K562 (cell line): ENCODE results near the gene BPNT1. TPM values are rescaled to one million over a fixed set of nuclear protein-coding genes. Genes with fewer than 3 reads are reported as not detected.

Experiments
- CBX1 ChIP-seq: sonication (generic); IDR thresholded peaks from 2 replicates; pipeline ENCODE4 v1.6.1; 2016; ENCODE audit warnings: antibody characterized with exemption, low read depth, mild to moderate bottlenecking
- DMBX1 ChIP-seq: fragments of 250-450 bp; sonication (Bioruptor Pico); IDR thresholded peaks from 2 replicates; pipeline ENCODE4 v1.8.0; 2022; ENCODE audit warnings: inconsistent platforms, mild to moderate bottlenecking, moderate library complexity, borderline replicate concordance
- E2F3 ChIP-seq: fragments of 250-450 bp; sonication (Bioruptor Pico); IDR thresholded peaks from 2 replicates; pipeline ENCODE4 v1.4.0; 2020; ENCODE audit warnings: mild to moderate bottlenecking
- GABPB1 ChIP-seq: sonication (generic); formaldehyde crosslinking; IDR thresholded peaks from 2 replicates; pipeline ENCODE4 v1.8.0; 2022; ENCODE audit warnings: mild to moderate bottlenecking, missing genetic modification reagents
- MTA2 ChIP-seq: fragments of 450-650 bp; IDR thresholded peaks from 2 replicates; pipeline ENCODE4 v1.6.1; 2016; ENCODE audit warnings: low read depth
- PHB ChIP-seq: fragments of 250-450 bp; sonication (Bioruptor Pico); IDR thresholded peaks from 2 replicates; pipeline ENCODE4 v1.5.0; 2021
- SP1 ChIP-seq: sonication (generic); formaldehyde crosslinking; IDR thresholded peaks from 2 replicates; pipeline ENCODE4 v1.8.1; 2022; ENCODE audit warnings: mild to moderate bottlenecking, missing genetic modification reagents
- TRIM24 ChIP-seq, 2 experiments: fragments of 450-650 bp; IDR thresholded peaks; 2 replicates each; pipeline ENCODE4 v1.6.1; 2016
- ZNF134 ChIP-seq: fragments of 250-450 bp; sonication (Bioruptor Pico); conservative IDR thresholded peaks from 2 replicates; pipeline ENCODE4 v1.4.0; 2020
- ZNF197 ChIP-seq: fragments of 200-800 bp; sonication (Bioruptor generic); IDR thresholded peaks from 2 replicates; pipeline ENCODE4 v1.6.1; 2016; ENCODE audit warnings: low read depth, missing genetic modification characterization, missing compliant biosample characterization
- ZNF668 ChIP-seq: fragments of 250-450 bp; sonication (Bioruptor Pico); IDR thresholded peaks from 2 replicates; pipeline ENCODE4 v1.8.0; 2022; ENCODE audit warnings: mild to moderate bottlenecking, inconsistent platforms
- polyA plus RNA-seq, 8 experiments: library from polyadenylated mRNA; depleted of rRNA in 4 of 8; stranded (reverse) in 5 of 8; unstranded in 3 of 8; fragments of >200 nt; fragmentation: Nextera tagmentation in 2 of 8; fragmentation: Illumina TruSeq in 1 of 8; extraction: Ambion mirVana in 2 of 8; extraction: Trizol in 1 of 8; gene quantifications; 2 replicates each; pipeline versions ENCODE4 v1.2.1 to v1.2.3, GENCODE V29; 2011 to 2014; ENCODE audit warnings: inconsistent platforms in 1 of 8, missing spikeins in 1 of 8
- total RNA-seq, 7 experiments: library from RNA; depleted of rRNA in 6 of 7; stranded (reverse); fragments of >200 nt in 6 of 7; fragmentation: Illumina TruSeq in 2 of 7; extraction: Trizol in 2 of 7; gene quantifications; 2 replicates each; pipeline versions ENCODE4 v1.2.1 to v1.2.3, GENCODE V29; 2011 to 2021; ENCODE audit warnings: low replicate concordance in 1 of 7
- TF ChIP-seq, protein P1 (sequence below), 2 experiments: fragments of 450-650 bp in 1 of 2; sonication (generic) in 1 of 2; formaldehyde crosslinking in 1 of 2; IDR thresholded peaks in 1 of 2; conservative IDR thresholded peaks in 1 of 2; 2 replicates each; pipeline versions ENCODE4 v1.6.1 to v1.8.1; 2016 to 2023; ENCODE audit warnings: mild to moderate bottlenecking in 2 of 2, moderate library complexity in 2 of 2, inconsistent platforms in 1 of 2, missing genetic modification reagents in 1 of 2
- TF ChIP-seq, protein P2 (sequence below), 2 experiments: fragments of 450-650 bp; formaldehyde crosslinking in 1 of 2; IDR thresholded peaks; 2 replicates each; pipeline versions ENCODE4 v1.4.0 to v1.6.1; 2014 to 2020; ENCODE audit warnings: mild to moderate bottlenecking in 2 of 2, borderline replicate concordance in 1 of 2, low read depth in 1 of 2
- TF ChIP-seq, protein P3 (sequence below): fragments of 250-450 bp; sonication (Bioruptor Pico); IDR thresholded peaks from 2 replicates; pipeline ENCODE4 v1.8.0; 2022; ENCODE audit warnings: inconsistent platforms

BPNT1 gene
- total and polyA plus RNA-seq, 9 of the 15 experiments (the other 6 are each of a cell fraction or from before 2014, with no cell fraction given), result 30.2 to 73.8 (median 40.5) TPM

GRCh38 chr1:220046052-220046930 is 43.3 kb downstream of the BPNT1 start, which contains the start of gene EPRS1 (continued):
- TF ChIP-seq, protein P1, sequence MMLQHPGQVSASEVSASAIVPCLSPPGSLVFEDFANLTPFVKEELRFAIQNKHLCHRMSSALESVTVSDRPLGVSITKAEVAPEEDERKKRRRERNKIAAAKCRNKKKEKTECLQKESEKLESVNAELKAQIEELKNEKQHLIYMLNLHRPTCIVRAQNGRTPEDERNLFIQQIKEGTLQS (IDR thresholded peaks at IDR 0.05), result peak; percentile 94
- TF ChIP-seq, protein P1 (CRISPR knock-in tag; conservative IDR thresholded peaks at IDR 0.05), result no peak
- TF ChIP-seq GABPB1, result peak; percentile 88
- no peak for TF ChIP-seq PHB (CRISPR knock-in tag)
- no peak; the same call in 1 of the 2 replicates for TF ChIP-seq ZNF197
- TF ChIP-seq, protein P2, sequence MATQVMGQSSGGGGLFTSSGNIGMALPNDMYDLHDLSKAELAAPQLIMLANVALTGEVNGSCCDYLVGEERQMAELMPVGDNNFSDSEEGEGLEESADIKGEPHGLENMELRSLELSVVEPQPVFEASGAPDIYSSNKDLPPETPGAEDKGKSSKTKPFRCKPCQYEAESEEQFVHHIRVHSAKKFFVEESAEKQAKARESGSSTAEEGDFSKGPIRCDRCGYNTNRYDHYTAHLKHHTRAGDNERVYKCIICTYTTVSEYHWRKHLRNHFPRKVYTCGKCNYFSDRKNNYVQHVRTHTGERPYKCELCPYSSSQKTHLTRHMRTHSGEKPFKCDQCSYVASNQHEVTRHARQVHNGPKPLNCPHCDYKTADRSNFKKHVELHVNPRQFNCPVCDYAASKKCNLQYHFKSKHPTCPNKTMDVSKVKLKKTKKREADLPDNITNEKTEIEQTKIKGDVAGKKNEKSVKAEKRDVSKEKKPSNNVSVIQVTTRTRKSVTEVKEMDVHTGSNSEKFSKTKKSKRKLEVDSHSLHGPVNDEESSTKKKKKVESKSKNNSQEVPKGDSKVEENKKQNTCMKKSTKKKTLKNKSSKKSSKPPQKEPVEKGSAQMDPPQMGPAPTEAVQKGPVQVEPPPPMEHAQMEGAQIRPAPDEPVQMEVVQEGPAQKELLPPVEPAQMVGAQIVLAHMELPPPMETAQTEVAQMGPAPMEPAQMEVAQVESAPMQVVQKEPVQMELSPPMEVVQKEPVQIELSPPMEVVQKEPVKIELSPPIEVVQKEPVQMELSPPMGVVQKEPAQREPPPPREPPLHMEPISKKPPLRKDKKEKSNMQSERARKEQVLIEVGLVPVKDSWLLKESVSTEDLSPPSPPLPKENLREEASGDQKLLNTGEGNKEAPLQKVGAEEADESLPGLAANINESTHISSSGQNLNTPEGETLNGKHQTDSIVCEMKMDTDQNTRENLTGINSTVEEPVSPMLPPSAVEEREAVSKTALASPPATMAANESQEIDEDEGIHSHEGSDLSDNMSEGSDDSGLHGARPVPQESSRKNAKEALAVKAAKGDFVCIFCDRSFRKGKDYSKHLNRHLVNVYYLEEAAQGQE (IDR thresholded peaks at IDR 0.05; ENCODE audit: borderline replicate concordance), result no peak
- TF ChIP-seq, protein P2 (CRISPR knock-in tag; IDR thresholded peaks at IDR 0.05; ENCODE audit: low read depth), result no peak; the same call in 1 of the 2 replicates
- TF ChIP-seq ZNF668 (CRISPR knock-in tag), result no peak
- peak; percentile 97 for TF ChIP-seq SP1 (CRISPR knock-in tag)
- TF ChIP-seq ZNF134 (CRISPR knock-in tag), result no peak
- TF ChIP-seq CBX1, result no peak
- TF ChIP-seq E2F3 (CRISPR knock-in tag), result 0 out of 2 replicates have a peak, but pooled peaks have one; percentile 66
- TF ChIP-seq TRIM24 (IDR thresholded peaks at IDR 0.05), result peak in 1 of 2 experiments; percentile 44; a peak in 1 of 4 replicates
- TF ChIP-seq, protein P3, sequence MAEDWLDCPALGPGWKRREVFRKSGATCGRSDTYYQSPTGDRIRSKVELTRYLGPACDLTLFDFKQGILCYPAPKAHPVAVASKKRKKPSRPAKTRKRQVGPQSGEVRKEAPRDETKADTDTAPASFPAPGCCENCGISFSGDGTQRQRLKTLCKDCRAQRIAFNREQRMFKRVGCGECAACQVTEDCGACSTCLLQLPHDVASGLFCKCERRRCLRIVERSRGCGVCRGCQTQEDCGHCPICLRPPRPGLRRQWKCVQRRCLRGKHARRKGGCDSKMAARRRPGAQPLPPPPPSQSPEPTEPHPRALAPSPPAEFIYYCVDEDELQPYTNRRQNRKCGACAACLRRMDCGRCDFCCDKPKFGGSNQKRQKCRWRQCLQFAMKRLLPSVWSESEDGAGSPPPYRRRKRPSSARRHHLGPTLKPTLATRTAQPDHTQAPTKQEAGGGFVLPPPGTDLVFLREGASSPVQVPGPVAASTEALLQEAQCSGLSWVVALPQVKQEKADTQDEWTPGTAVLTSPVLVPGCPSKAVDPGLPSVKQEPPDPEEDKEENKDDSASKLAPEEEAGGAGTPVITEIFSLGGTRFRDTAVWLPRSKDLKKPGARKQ (CRISPR knock-in tag), result no peak
- TF ChIP-seq DMBX1, result no peak
- TF ChIP-seq MTA2, result no peak; the same call in 1 of the 2 replicates
